K562 (cell line): ENCODE data around the gene SYS1. TPM values are rescaled to one million over a fixed set of nuclear protein-coding genes. Genes with fewer than 3 reads are reported as not detected.

Experiments used
- CSDE1 ChIP-seq, 2 experiments: fragments of 450-650 bp; IDR thresholded peaks; 2 replicates each; pipeline ENCODE4 v1.6.1; 2016; ENCODE audit warnings: mild to moderate bottlenecking in 1 of 2
- ELK3 ChIP-seq: fragments of 450-650 bp; formaldehyde crosslinking; IDR thresholded peaks from 2 replicates; pipeline ENCODE4 v1.4.0; 2020; ENCODE audit warnings: mild to moderate bottlenecking
- HNRNPL ChIP-seq: fragments of 200-400 bp; formaldehyde crosslinking; IDR thresholded peaks from 2 replicates; pipeline ENCODE4 v1.6.1; 2017; ENCODE audit warnings: low read depth, mild to moderate bottlenecking, low read length
- HOXB6 ChIP-seq: fragments of 250-450 bp; sonication (Bioruptor Pico); IDR thresholded peaks from 2 replicates; pipeline ENCODE4 v1.5.1; 2022; ENCODE audit warnings: mild to moderate bottlenecking, borderline replicate concordance
- KDM1A ChIP-seq, 2 experiments: fragments of 450-650 bp; IDR thresholded peaks; 2 replicates each; pipeline ENCODE4 v1.6.1; 2016; ENCODE audit warnings: mild to moderate bottlenecking in 2 of 2
- KLF16 ChIP-seq: IDR thresholded peaks from 2 replicates; pipeline ENCODE4 v1.6.1; 2016; ENCODE audit warnings: antibody characterized with exemption
- MTA1 ChIP-seq: fragments of 450-650 bp; IDR thresholded peaks from 2 replicates; pipeline ENCODE4 v1.6.1; 2017; ENCODE audit warnings: borderline replicate concordance
- NFYB ChIP-seq: IDR thresholded peaks from 2 replicates; pipeline ENCODE4 v1.6.1; 2011; ENCODE audit warnings: mild to moderate bottlenecking, moderate library complexity; ENCODE audit not compliant: insufficient read length; ENCODE audit errors: extremely low read depth
- NR4A1 ChIP-seq, 2 experiments: fragments of 250-450 bp in 1 of 2; fragments of 450-650 bp in 1 of 2; sonication (Bioruptor Pico) in 1 of 2; IDR thresholded peaks; 2 replicates each; pipeline versions ENCODE4 v1.4.0 to v1.6.1; 2016 to 2020; ENCODE audit warnings: mild to moderate bottlenecking in 2 of 2, missing compliant biosample characterization in 1 of 2, missing genetic modification characterization in 1 of 2, moderate library complexity in 1 of 2
- PHTF2 ChIP-seq: fragments of 250-450 bp; sonication (Bioruptor Pico); IDR thresholded peaks from 2 replicates; pipeline ENCODE4 v1.5.0; 2021; ENCODE audit warnings: mild to moderate bottlenecking
- POU5F1 ChIP-seq: fragments of 150-350 bp; IDR thresholded peaks from 2 replicates; pipeline ENCODE4 v1.6.1; 2014; ENCODE audit warnings: borderline replicate concordance, low read length, low read depth, mild to moderate bottlenecking; ENCODE audit not compliant: partially characterized antibody
- RBBP5 ChIP-seq: fragments of 200-600 bp; sonication (generic); IDR thresholded peaks from 2 replicates; pipeline ENCODE4 v1.6.1; 2012; ENCODE audit warnings: borderline replicate concordance, mild to moderate bottlenecking, low read length, control low read depth, inconsistent platforms; ENCODE audit not compliant: insufficient read depth, poor library complexity, severe bottlenecking
- RBM25 ChIP-seq: fragments of 200-400 bp; formaldehyde crosslinking; IDR thresholded peaks from 2 replicates; pipeline ENCODE4 v1.6.1; 2018; ENCODE audit warnings: low read length, low read depth, moderate library complexity; ENCODE audit not compliant: severe bottlenecking
- SIN3A ChIP-seq, 2 experiments: fragments of 150-350 bp in 1 of 2; IDR thresholded peaks; 2 replicates each; pipeline ENCODE4 v1.6.1; 2011 to 2016; ENCODE audit warnings: borderline replicate concordance in 2 of 2, low read depth in 2 of 2, low read length in 2 of 2, mild to moderate bottlenecking in 2 of 2, moderate library complexity in 2 of 2; ENCODE audit not compliant: control insufficient read depth in 1 of 2
- TFE3 ChIP-seq: fragments of 450-650 bp; formaldehyde crosslinking; IDR thresholded peaks from 2 replicates; pipeline ENCODE4 v1.4.0; 2020; ENCODE audit warnings: mild to moderate bottlenecking, mixed read lengths
- ZBTB8A ChIP-seq: fragments of 450-650 bp; IDR thresholded peaks from 2 replicates; pipeline ENCODE4 v1.6.1; 2018; ENCODE audit warnings: mild to moderate bottlenecking, moderate library complexity; ENCODE audit not compliant: partially characterized antibody
- ZNF140 ChIP-seq: fragments of 250-450 bp; sonication (Bioruptor Pico); IDR thresholded peaks from 2 replicates; pipeline ENCODE4 v1.8.0; 2021; ENCODE audit warnings: moderate library complexity, mild to moderate bottlenecking, inconsistent platforms
- ZNF444 ChIP-seq: fragments of 250-450 bp; sonication (Bioruptor Pico); IDR thresholded peaks from 2 replicates; pipeline ENCODE4 v1.4.0; 2020; ENCODE audit warnings: mild to moderate bottlenecking, moderate library complexity
- ZNF518B ChIP-seq: fragments of 250-450 bp; sonication (Bioruptor Pico); IDR thresholded peaks from 2 replicates; pipeline ENCODE4 v1.5.0; 2021; ENCODE audit warnings: mild to moderate bottlenecking, moderate library complexity
- polyA plus RNA-seq, 8 experiments: library from polyadenylated mRNA; depleted of rRNA in 4 of 8; stranded (reverse) in 5 of 8; unstranded in 3 of 8; fragments of >200 nt; fragmentation: Nextera tagmentation in 2 of 8; fragmentation: Illumina TruSeq in 1 of 8; extraction: Ambion mirVana in 2 of 8; extraction: Trizol in 1 of 8; gene quantifications; 2 replicates each; pipeline versions ENCODE4 v1.2.1 to v1.2.3, GENCODE V29; 2011 to 2014; ENCODE audit warnings: inconsistent platforms in 1 of 8, missing spikeins in 1 of 8
- total RNA-seq, 7 experiments: library from RNA; depleted of rRNA in 6 of 7; stranded (reverse); fragments of >200 nt in 6 of 7; fragmentation: Illumina TruSeq in 2 of 7; extraction: Trizol in 2 of 7; gene quantifications; 2 replicates each; pipeline versions ENCODE4 v1.2.1 to v1.2.3, GENCODE V29; 2011 to 2021; ENCODE audit warnings: low replicate concordance in 1 of 7
- TF ChIP-seq, protein P1 (sequence below): fragments of 450-650 bp; IDR thresholded peaks from 2 replicates; pipeline ENCODE4 v1.6.1; 2018; ENCODE audit warnings: mild to moderate bottlenecking, low read depth; ENCODE audit not compliant: partially characterized antibody

SYS1 gene
- total and polyA plus RNA-seq, 9 of the 15 experiments (the other 6 are each of a cell fraction or from before 2014, with no cell fraction given) = 11.1 to 25.2 (median 17.5) TPM

DNA sequence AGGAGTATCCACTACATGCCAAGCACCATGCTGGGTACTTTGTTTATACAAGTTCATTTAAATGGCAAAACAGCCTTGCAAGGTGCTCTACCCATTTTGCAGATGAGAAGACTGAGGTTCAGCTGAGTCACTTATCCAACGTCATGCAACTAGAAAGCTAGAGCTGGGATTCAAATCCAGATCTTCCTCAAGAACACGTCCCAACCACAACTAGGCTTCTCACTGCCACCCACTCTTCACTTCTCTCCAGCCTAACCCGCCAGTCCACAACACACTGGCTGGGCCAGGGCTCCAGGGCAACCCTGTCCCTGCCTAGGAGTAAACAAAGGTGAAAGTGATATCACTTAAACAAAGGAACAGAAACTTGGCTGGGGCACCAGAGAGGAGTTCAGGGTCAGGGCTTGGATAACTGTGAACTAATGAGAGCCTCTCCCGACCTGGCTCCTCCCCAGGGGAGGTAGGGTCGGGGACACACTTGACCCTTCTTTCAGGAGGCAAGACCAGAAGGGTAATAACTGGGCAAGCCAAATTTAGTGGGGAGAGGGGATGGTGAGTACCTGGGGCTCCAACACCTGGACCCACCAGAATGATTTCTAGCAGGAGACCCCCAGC is 22.6 kb upstream of the SYS1 start (continued):
- TF ChIP-seq, protein P1, sequence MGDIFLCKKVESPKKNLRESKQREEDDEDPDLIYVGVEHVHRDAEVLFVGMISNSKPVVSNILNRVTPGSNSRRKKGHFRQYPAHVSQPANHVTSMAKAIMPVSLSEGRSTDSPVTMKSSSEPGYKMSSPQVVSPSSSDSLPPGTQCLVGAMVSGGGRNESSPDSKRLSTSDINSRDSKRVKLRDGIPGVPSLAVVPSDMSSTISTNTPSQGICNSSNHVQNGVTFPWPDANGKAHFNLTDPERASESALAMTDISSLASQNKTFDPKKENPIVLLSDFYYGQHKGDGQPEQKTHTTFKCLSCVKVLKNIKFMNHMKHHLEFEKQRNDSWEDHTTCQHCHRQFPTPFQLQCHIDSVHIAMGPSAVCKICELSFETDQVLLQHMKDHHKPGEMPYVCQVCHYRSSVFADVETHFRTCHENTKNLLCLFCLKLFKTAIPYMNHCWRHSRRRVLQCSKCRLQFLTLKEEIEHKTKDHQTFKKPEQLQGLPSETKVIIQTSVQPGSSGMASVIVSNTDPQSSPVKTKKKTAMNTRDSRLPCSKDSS = no peak
- no peak for TF ChIP-seq ZNF518B (CRISPR knock-in tag)
- TF ChIP-seq NFYB = no peak
- TF ChIP-seq TFE3 (CRISPR knock-in tag) = no peak
- TF ChIP-seq NR4A1 (CRISPR knock-in tag; IDR thresholded peaks at IDR 0.05) = no peak
- TF ChIP-seq NR4A1 (tag; IDR thresholded peaks at IDR 0.05) = no peak
- TF ChIP-seq SIN3A (IDR thresholded peaks at IDR 0.05; ENCODE audit: borderline replicate concordance in 2 of 2, control insufficient read depth in 1 of 2, low read depth in 2 of 2, low read length in 2 of 2) = no peak
- no peak for TF ChIP-seq ZNF444 (CRISPR knock-in tag)
- TF ChIP-seq ZBTB8A = no peak
- TF ChIP-seq RBBP5 = no peak
- no peak for TF ChIP-seq CSDE1 (IDR thresholded peaks at IDR 0.05)
- no peak for TF ChIP-seq MTA1
- TF ChIP-seq HOXB6 (CRISPR knock-in tag) = no peak
- TF ChIP-seq ELK3 = no peak
- no peak for TF ChIP-seq KLF16
- TF ChIP-seq POU5F1 = no peak
- no peak for TF ChIP-seq PHTF2
- TF ChIP-seq KDM1A (IDR thresholded peaks at IDR 0.05) = peak; percentile 93 to 94
- TF ChIP-seq RBM25 = peak; percentile 97
- no peak for TF ChIP-seq ZNF140 (CRISPR knock-in tag)
- TF ChIP-seq HNRNPL = no peak
